Measurements from ENCODE around the gene PLEKHN1. TPM values are rescaled to one million over a fixed set of nuclear protein-coding genes. Genes with fewer than 3 reads are reported as not detected.

Gene PLEKHN1
- total RNA-seq, 1 donor from 2014 or later, result 15.2 TPM

DNA sequence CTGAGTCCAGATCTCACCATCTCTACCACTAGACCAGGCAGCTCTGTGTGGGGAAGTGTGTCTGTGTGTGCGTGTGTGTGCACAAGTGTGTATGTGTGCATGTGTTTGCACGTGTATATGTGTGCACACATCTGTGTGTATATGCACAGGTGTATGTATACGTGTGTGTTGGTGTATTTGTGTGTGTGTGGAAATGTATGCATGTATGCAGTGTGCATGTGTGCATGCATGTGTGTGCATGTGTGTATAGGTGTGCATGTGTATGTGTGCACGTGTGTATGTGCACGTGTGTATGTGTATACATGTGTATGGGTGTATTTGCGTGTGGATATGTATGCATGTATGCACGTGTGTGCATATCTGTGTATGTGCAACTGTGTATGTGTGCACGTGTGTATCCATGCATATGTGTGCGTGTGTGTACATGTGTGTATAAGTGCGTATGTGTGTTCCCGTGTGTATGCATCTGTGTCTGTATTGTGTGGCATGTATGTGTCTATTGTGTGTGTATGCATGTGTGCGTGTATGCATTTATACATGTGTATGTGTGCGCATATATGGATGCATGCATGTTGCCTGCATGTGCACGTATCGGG lies 3.1 kb downstream of the PLEKHN1 start:
- no peak for DNase-seq (ENCODE audit: extremely low spot score in 2 of 2)
- H3K27ac ChIP-seq, result no peak overlapping the region
- H3K36me3 ChIP-seq, result no peaks in the 10 kb centered on the region
- peaks cover 36% of the 10 kb centered on the region for H3K4me1 ChIP-seq
- TF ChIP-seq CTCF (IDR thresholded peaks at IDR 0.05) (no peak), POLR2A (IDR thresholded peaks at IDR 0.05) (no peak), POLR2AphosphoS5 (IDR thresholded peaks at IDR 0.05; ENCODE audit: insufficient read depth in 1 of 2, low read depth in 1 of 2) (no peak)
- intact Hi-C loops (cut with DNase I), result no loop called here
- H3K4me3 ChIP-seq, result no peak overlapping the region
- H3K27me3 ChIP-seq, result peaks cover 4% of the 10 kb centered on the region
- no peaks in the 10 kb centered on the region for H3K9me3 ChIP-seq

DNA sequence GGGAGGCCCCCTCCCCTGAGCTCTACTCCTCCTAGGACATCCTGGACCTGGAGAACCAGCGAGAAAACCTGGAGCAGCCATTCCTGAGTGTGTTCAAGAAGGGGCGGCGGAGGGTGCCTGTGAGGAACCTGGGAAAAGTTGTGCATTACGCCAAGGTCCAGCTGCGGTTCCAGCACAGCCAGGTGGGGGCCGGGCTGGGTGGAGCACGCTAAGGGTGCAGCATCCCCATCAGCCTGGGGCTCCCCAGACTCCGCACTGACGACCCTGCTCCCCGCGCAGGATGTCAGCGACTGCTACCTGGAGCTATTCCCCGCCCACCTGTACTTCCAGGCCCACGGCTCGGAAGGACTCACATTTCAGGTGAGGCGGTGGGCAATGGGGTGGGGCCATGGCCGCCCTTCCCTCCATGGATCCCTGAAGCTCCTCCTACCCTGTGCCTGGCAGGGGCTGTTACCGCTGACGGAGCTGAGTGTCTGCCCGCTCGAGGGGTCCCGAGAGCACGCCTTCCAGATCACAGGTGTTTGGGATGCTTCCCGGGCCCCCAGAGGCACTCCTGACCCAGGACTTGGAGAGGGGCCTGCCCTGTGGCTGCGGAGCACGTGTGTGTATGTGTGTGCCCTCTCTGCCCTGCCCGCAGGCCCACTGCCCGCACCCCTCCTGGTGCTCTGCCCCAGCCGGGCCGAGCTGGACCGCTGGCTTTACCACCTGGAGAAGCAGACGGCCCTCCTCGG lies 4.1 kb downstream of the PLEKHN1 start:
- H3K9me3 ChIP-seq, result no peaks in the 10 kb centered on the region
- H3K27ac ChIP-seq, result no peak overlapping the region
- no peaks in the 10 kb centered on the region for H3K36me3 ChIP-seq
- H3K4me1 ChIP-seq, result peaks cover 39% of the 10 kb centered on the region
- intact Hi-C loops (cut with DNase I), result no loop called here
- no peak overlapping the region for H3K4me3 ChIP-seq
- TF ChIP-seq CTCF (IDR thresholded peaks at IDR 0.05) (no peak), POLR2A (IDR thresholded peaks at IDR 0.05) (no peak), POLR2AphosphoS5 (IDR thresholded peaks at IDR 0.05; ENCODE audit: insufficient read depth in 1 of 2, low read depth in 1 of 2) (no peak)
- DNase-seq (ENCODE audit: extremely low spot score in 2 of 2), result no peak
- H3K27me3 ChIP-seq, result peaks cover 4% of the 10 kb centered on the region

- no peaks in the 10 kb centered on the region for H3K36me3 ChIP-seq
- H3K27ac ChIP-seq, result no peak overlapping the region
- intact Hi-C loops (cut with DNase I), result no loop called here
- peaks cover 41% of the 10 kb centered on the region for H3K4me1 ChIP-seq
- DNase-seq (ENCODE audit: extremely low spot score in 2 of 2), result no peak
- TF ChIP-seq POLR2AphosphoS5 (IDR thresholded peaks at IDR 0.05; ENCODE audit: insufficient read depth in 1 of 2, low read depth in 1 of 2) (no peak), POLR2A (IDR thresholded peaks at IDR 0.05) (no peak), CTCF (IDR thresholded peaks at IDR 0.05) (no peak)
- H3K27me3 ChIP-seq, result peaks cover 4% of the 10 kb centered on the region
- H3K9me3 ChIP-seq, result no peaks in the 10 kb centered on the region
- no peak overlapping the region for H3K4me3 ChIP-seq
These were observed 4.9 kb downstream of the PLEKHN1 start for GRCh38 chr1:970973-971730.

GRCh38 chr1:971751-972506 lies 5.6 kb downstream of the PLEKHN1 start:
- TF ChIP-seq CTCF (IDR thresholded peaks at IDR 0.05), result no peak
- TF ChIP-seq POLR2AphosphoS5 (IDR thresholded peaks at IDR 0.05; ENCODE audit: insufficient read depth in 1 of 2, low read depth in 1 of 2), result no peak
- no peak for TF ChIP-seq POLR2A (IDR thresholded peaks at IDR 0.05)
- H3K27ac ChIP-seq, result no peak overlapping the region
- no peaks in the 10 kb centered on the region for H3K36me3 ChIP-seq
- H3K4me1 ChIP-seq, result peaks cover 39% of the 10 kb centered on the region
- no peak overlapping the region for H3K4me3 ChIP-seq
- DNase-seq (ENCODE audit: extremely low spot score in 2 of 2), result no peak
- H3K9me3 ChIP-seq, result no peaks in the 10 kb centered on the region
- H3K27me3 ChIP-seq, result peaks cover 4% of the 10 kb centered on the region
- intact Hi-C loops (cut with DNase I), result no loop called here

Data from vagina (tissue), 2 donors.